ENCODE results near the gene JAG2. TPM values are rescaled to one million over a fixed set of nuclear protein-coding genes. Genes with fewer than 3 reads are reported as not detected.

JAG2 gene
- total RNA-seq, 4 donors from 2014 or later = 5.4 to 29.9 (median 6.6) TPM

GRCh38 chr14:105211086-105211757 is 42.6 kb upstream of the JAG2 start:
- Histone ChIP-seq H3K36me3 (no peaks in the 10 kb centered on the region), H3K27ac (no peak overlapping the region), H3K27me3 (no peaks in the 10 kb centered on the region), H3K4me3 (no peak overlapping the region), H3K4me1 (no peaks in the 10 kb centered on the region), H3K9me3 (no peaks in the 10 kb centered on the region)
- TF ChIP-seq POLR2AphosphoS5 (IDR thresholded peaks at IDR 0.05) = no peak
- TF ChIP-seq CTCF (IDR thresholded peaks at IDR 0.05) = no peak
- TF ChIP-seq EP300 (IDR thresholded peaks at IDR 0.05; ENCODE audit: low read depth) = no peak
- TF ChIP-seq POLR2A (IDR thresholded peaks at IDR 0.05) = no peak
- in situ Hi-C loops (cut with MboI; ENCODE audit: low pct_ligation_motif_present in 1 of 4, low pct_unique_long_range_greater_than_20kb in 1 of 4, low sequenced_read_pairs in 3 of 4) (no loop called here), intact Hi-C loops (cut with DNase I; ENCODE audit: low total_unique reads) (no loop called here)
- 94 to 100% methylated on average over 2 to 22 of the region's 23 CpGs for WGBS, 2 donors (ENCODE audit: low coverage in 1 of 2)
- DNase-seq = no peak

DNA sequence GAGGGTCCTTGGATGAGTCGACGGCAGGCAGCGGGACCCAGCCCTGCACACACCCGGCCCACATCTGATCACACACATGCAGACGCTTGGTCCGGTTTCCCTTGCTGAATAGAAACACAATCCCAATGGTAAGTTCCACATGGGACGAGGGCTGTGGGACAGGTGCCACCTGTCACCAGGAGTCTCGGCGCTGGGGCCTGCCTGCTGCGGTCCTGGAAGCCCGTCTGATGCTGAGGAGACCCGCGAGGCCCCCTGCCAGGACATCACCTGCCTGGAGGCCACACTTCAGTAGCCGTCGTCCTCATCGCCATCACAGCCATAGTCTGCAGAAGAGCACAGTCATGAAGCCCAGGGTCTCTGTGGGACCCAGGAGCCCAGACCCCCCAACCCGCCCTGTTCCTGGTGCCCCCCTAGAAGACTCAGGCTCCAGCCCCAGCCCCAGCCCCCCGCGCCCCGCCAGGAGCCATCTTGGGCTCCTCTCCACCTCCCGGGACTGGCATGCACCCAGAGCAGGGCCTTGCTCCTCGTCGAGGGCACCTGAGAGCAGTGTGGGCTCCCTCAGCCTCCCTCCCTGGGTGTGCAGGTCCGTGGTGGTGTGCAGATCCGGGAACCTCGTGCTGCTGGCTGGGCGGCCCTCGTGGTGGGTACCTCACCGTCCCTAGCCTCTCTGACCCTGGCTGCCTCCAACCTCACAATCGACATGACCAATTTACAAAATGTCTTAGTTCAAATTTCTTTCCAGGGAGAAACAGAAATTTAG is 41.9 kb upstream of the JAG2 start:
- no peak overlapping the region for H3K4me3 ChIP-seq
- 88 to 89% methylated on average over 1 to 17 of the region's 30 CpGs for WGBS, 2 donors (ENCODE audit: low coverage in 1 of 2)
- H3K27ac ChIP-seq = no peak overlapping the region
- intact Hi-C loops (cut with DNase I; ENCODE audit: low total_unique reads) = no loop called here
- H3K9me3 ChIP-seq = no peaks in the 10 kb centered on the region
- H3K27me3 ChIP-seq = no peaks in the 10 kb centered on the region
- in situ Hi-C loops (cut with MboI; ENCODE audit: low pct_ligation_motif_present in 1 of 4, low pct_unique_long_range_greater_than_20kb in 1 of 4, low sequenced_read_pairs in 3 of 4) = no loop called here
- TF ChIP-seq EP300 (IDR thresholded peaks at IDR 0.05; ENCODE audit: low read depth) (no peak), POLR2AphosphoS5 (IDR thresholded peaks at IDR 0.05) (no peak), CTCF (IDR thresholded peaks at IDR 0.05) (no peak), POLR2A (IDR thresholded peaks at IDR 0.05) (no peak)
- no peak for DNase-seq
- H3K4me1 ChIP-seq = peaks cover 0 to 3% (median under 1%) of the 10 kb centered on the region in 4 donors
- H3K36me3 ChIP-seq = no peaks in the 10 kb centered on the region

DNA sequence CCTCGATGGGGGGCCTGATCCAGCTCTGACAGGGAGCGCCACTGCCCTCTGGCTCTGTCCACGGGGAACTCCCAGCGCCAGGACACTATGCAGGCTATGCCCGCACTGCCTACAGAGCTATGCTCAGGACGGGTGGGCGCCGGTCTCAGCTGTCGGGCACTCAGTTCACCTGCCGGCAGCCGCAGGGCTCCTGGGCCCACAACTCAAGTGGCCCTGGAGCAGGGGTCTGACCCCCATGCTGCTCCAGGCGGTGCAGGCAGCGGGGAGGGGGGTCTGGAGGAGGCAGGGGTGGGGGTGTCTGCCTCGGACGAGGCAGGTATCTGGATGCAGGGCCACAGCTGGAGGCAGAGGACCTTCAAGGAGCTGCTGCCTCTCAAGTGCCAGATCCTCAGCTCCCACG is 41.1 kb upstream of the JAG2 start:
- Histone ChIP-seq H3K4me3 (no peak overlapping the region), H3K36me3 (no peaks in the 10 kb centered on the region), H3K27me3 (no peaks in the 10 kb centered on the region), H3K27ac (no peak overlapping the region), H3K4me1 (peaks cover 0 to 11% (median 4%) of the 10 kb centered on the region in 4 donors), H3K9me3 (no peaks in the 10 kb centered on the region)
- in situ Hi-C loops (cut with MboI; ENCODE audit: low pct_ligation_motif_present in 1 of 4, low pct_unique_long_range_greater_than_20kb in 1 of 4, low sequenced_read_pairs in 3 of 4) (no loop called here), intact Hi-C loops (cut with DNase I; ENCODE audit: low total_unique reads) (no loop called here)
- 73% methylated on average over 5 of the region's 16 CpGs; no CpG with 5 or more reads in 1 of the 2 donors for WGBS, 2 donors (ENCODE audit: low coverage in 1 of 2)
- no peak for DNase-seq
- TF ChIP-seq POLR2A (IDR thresholded peaks at IDR 0.05) = no peak
- no peak for TF ChIP-seq CTCF (IDR thresholded peaks at IDR 0.05)
- no peak for TF ChIP-seq POLR2AphosphoS5 (IDR thresholded peaks at IDR 0.05)
- no peak for TF ChIP-seq EP300 (IDR thresholded peaks at IDR 0.05; ENCODE audit: low read depth)

DNA sequence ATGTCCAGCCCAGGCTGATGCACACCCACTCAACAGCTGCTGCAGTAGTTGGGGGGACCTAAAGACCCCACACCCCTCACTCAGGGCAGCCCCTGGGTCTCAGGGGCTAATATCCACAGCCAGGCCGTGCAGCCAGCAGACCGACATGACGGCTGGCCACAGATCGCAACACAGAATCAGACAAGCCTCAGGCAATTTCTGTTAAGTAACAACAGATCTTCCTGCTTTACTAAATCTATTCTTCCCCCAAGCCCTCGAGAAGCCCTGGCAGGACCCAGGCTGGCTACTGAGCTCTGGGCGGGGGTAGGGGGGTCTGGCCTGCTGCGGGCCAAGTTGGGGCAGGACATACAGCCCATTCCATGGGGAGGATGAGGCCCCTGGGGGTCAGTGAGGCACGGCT is 40.5 kb upstream of the JAG2 start:
- H3K36me3 ChIP-seq = no peaks in the 10 kb centered on the region
- in situ Hi-C loops (cut with MboI; ENCODE audit: low pct_ligation_motif_present in 1 of 4, low pct_unique_long_range_greater_than_20kb in 1 of 4, low sequenced_read_pairs in 3 of 4) = no loop called here
- intact Hi-C loops (cut with DNase I; ENCODE audit: low total_unique reads) = no loop called here
- 87 to 100% methylated on average over 4 to 8 of the region's 8 CpGs for WGBS, 2 donors (ENCODE audit: low coverage in 1 of 2)
- H3K4me1 ChIP-seq = peaks cover 0 to 16% (median 6%) of the 10 kb centered on the region in 4 donors
- DNase-seq = no peak
- TF ChIP-seq POLR2A (IDR thresholded peaks at IDR 0.05) = no peak
- no peak for TF ChIP-seq EP300 (IDR thresholded peaks at IDR 0.05; ENCODE audit: low read depth)
- TF ChIP-seq CTCF (IDR thresholded peaks at IDR 0.05) = no peak
- TF ChIP-seq POLR2AphosphoS5 (IDR thresholded peaks at IDR 0.05) = no peak
- H3K27me3 ChIP-seq = no peaks in the 10 kb centered on the region
- H3K27ac ChIP-seq = no peak overlapping the region
- H3K9me3 ChIP-seq = no peaks in the 10 kb centered on the region
- H3K4me3 ChIP-seq = no peak overlapping the region
